Natural killer cell treated with Interleukin-12 subunit alpha and Interleukin-12 subunit beta and Interleukin-15 and Interleukin-18, amount 100 ng/mL, for 72 hours (primary cell): ENCODE results near the gene MACROD2. TPM values are rescaled to one million over a fixed set of nuclear protein-coding genes. Genes with fewer than 3 reads are reported as not detected.

Experiments
- ATAC-seq, 2 donors: fragments of 150-1000 bp; cut with Tn5 transposase in 1 of 2; sonication (Bioruptor Pico), chemical (Tn5 transposase) in 1 of 2; 2 replicates each; pipeline ENCODE4 v1.10.0; 2021
- DNase-seq: peaks from one replicate; pipeline ENCODE4 v3.0.0; 2022; ENCODE audit warnings: low spot score
- H3K27ac Mint-ChIP-seq, 2 donors: 1 replicate in 1 of 2; 2 replicates in 1 of 2; pipeline ENCODE4 v1.8.0; 2022; ENCODE audit warnings: mixed read lengths in 2 of 2, mild to moderate bottlenecking in 1 of 2, moderate library complexity in 1 of 2
- H3K27me3 Mint-ChIP-seq, 2 donors: 1 replicate in 1 of 2; 2 replicates in 1 of 2; pipeline ENCODE4 v1.8.0; 2022; ENCODE audit warnings: mixed read lengths in 2 of 2
- H3K36me3 Mint-ChIP-seq: one replicate; pipeline ENCODE4 v1.8.0; 2022; ENCODE audit warnings: mixed read lengths
- H3K4me1 Mint-ChIP-seq, 2 donors: 1 replicate in 1 of 2; 2 replicates in 1 of 2; pipeline ENCODE4 v1.8.0; 2022; ENCODE audit warnings: low read depth in 2 of 2, mixed read lengths in 2 of 2, mild to moderate bottlenecking in 1 of 2
- H3K4me3 Mint-ChIP-seq: one replicate; pipeline ENCODE4 v1.8.0; 2022; ENCODE audit warnings: mixed read lengths
- H3K9me3 Mint-ChIP-seq: 2 replicates; pipeline ENCODE4 v1.8.0; 2022; ENCODE audit warnings: mixed read lengths
- total RNA-seq, 2 donors: library from RNA; stranded (reverse); gene quantifications; one replicate each; pipeline ENCODE4 v1.2.3, GENCODE V29; 2022

The MACROD2 gene
- total RNA-seq, 2 donors from 2014 or later = not detected

DNA sequence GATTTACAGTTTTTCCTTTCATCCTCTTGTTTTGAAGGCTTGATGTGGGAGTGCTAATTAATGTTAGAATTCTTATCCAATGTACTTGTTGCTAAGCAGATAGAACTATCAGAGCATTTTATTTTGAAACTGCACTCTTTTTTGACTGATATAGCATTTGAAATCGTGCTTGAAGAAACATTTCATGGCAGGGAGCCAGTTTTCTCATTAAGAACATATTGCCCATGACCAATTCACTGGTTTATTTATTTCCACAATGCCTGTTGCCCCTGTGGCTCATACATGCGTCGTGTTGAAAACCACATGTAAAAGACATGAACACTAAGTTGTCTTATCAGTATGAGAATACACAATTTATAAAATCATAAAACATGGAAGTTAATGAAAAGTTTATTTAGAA, 821.8 kb downstream of the MACROD2 start:
- H3K4me3 Mint-ChIP-seq = no peak overlapping the region
- H3K27me3 Mint-ChIP-seq = no peaks in the 10 kb centered on the region
- ATAC-seq = no peak
- DNase-seq = no peak
- no peak overlapping the region for H3K27ac Mint-ChIP-seq
- H3K9me3 Mint-ChIP-seq = peaks cover 18% of the 10 kb centered on the region
- no peaks in the 10 kb centered on the region for H3K4me1 Mint-ChIP-seq
- H3K36me3 Mint-ChIP-seq = peaks cover 14% of the 10 kb centered on the region

DNA sequence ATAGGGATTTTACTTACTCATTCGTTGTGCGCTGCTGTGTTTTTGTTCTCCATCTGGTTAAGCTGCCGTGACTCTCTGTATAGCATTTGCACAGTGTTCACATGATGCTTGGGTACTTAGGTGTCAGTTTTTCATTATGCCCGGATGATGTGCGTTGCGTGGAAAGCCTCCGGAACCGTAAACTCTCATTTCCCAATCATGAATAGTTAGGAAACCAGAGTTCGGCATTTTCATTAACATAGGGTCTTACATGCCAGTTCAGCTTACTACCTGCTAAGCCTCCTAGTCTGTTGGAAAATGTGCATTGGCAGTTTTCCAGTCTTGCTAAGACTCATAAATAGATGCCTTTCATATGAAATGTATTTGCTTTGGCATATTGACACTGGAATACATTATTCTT, 825.5 kb downstream of the MACROD2 start:
- no peak overlapping the region for H3K27ac Mint-ChIP-seq

DNA sequence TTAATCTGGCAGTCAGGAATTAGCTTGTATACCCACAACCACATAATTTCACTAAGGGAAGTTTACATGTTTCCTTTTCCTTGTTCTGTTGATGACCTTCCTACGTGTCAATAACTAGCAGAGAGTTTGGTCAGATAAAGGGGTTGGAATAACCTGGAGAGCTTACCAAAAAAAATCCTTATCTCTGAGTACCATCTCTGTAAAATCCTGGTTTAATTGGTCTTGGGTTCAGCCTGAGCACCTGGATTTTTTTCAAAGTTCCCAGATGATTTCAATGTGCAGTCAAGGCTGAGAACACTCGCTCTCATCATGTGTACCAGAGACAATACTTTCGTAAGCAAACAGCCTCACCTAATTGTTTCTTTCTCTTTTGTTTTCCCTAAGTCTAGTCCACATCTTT, 825.9 kb downstream of the MACROD2 start:
- peaks cover 18% of the 10 kb centered on the region for H3K9me3 Mint-ChIP-seq
- ATAC-seq (no peak), DNase-seq (no peak)
- no peak overlapping the region for H3K27ac Mint-ChIP-seq
- no peaks in the 10 kb centered on the region for H3K27me3 Mint-ChIP-seq
- H3K4me3 Mint-ChIP-seq = no peak overlapping the region
- peaks cover 14% of the 10 kb centered on the region for H3K36me3 Mint-ChIP-seq
- no peaks in the 10 kb centered on the region for H3K4me1 Mint-ChIP-seq

More for the DNA sequence above, 825.5 kb downstream of the MACROD2 start:
- DNase-seq = no peak
- no peaks in the 10 kb centered on the region for H3K27me3 Mint-ChIP-seq
- no peak overlapping the region for H3K4me3 Mint-ChIP-seq
- H3K4me1 Mint-ChIP-seq = no peaks in the 10 kb centered on the region
- no peak for ATAC-seq
- H3K36me3 Mint-ChIP-seq = peaks cover 14% of the 10 kb centered on the region
- peaks cover 18% of the 10 kb centered on the region for H3K9me3 Mint-ChIP-seq

DNA sequence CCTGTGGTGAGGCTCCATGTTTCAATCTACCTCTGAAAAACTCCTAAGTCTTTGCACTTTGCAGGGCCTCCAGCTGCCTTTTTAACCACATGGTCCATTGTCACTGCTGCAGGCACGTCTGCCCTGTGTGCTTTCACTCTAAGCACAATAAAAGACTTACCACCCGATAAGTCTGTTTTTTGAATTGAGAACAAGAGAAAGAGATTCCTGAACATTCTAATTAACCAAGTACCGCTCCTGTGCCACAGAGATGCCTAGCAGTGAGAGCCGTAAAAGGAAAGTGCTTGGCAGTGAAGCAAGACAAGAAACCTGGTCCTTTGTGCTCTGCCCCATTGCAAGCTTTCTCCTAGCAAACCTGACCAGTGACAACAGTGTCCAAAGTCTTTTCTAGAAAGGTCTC, 829.7 kb downstream of the MACROD2 start:
- no peak overlapping the region for H3K27ac Mint-ChIP-seq
- H3K36me3 Mint-ChIP-seq = no peaks in the 10 kb centered on the region
- DNase-seq (no peak), ATAC-seq (no peak)
- H3K4me3 Mint-ChIP-seq = no peak overlapping the region
- H3K9me3 Mint-ChIP-seq = peaks cover 4% of the 10 kb centered on the region
- H3K27me3 Mint-ChIP-seq = no peaks in the 10 kb centered on the region
- H3K4me1 Mint-ChIP-seq = no peaks in the 10 kb centered on the region

DNA sequence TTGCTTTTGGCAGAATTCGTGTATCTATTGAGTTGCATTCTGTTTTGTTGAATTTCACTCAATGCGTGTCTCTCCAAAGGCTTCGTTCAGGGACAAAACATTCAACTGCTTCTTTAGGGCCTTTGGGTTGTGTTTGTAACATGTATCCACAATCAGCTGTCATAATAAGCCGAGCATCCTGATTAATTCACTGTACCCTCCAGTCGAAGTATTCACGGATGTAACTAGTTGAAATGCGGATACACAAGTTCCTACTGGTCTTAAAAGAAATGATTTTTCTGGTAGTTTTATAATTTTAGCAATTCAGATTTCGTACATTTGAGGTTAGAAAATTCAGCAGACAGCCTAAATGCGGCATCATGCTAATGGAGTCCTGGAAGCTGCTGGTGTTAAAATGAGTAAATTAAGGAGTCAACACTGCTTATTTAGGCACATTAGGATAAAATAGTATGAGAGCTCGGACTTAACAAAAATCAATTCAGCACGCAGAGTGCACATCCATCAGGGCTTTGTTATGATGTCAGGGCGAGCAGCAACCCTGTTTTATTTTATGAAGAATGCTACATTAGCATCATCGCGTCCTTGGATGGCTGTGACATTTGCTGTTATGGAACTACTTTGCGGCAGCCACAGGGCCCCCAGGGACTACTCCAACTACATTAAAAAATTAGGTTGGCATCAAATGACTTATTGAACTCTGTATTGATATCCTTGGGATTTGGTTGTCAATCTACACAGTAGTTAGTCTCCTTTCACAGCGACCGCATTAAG, 831.4 kb downstream of the MACROD2 start:
- ATAC-seq (no peak), DNase-seq (no peak)
- Mint-ChIP-seq H3K27ac (no peak overlapping the region), H3K4me3 (no peak overlapping the region), H3K36me3 (no peaks in the 10 kb centered on the region), H3K27me3 (no peaks in the 10 kb centered on the region), H3K4me1 (no peaks in the 10 kb centered on the region), H3K9me3 (no peaks in the 10 kb centered on the region)

DNA sequence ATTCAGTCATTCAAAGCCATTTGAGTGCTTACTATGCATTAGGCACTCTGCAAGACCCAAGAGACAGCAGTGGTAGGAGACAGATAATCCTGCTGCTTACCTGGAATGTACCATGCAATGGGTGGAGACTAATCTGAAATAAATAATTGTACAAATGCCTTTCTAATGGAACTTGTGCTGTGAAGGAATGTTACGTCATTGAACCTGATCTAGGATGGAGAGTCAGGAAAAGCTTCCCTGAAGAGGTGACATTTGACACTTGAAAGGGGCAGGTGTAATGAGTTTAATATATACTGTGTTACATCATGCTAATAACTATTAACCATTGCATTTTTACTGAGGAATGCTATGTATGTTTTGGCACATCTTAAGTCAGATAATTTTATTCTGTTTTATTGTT, 833.1 kb downstream of the MACROD2 start:
- no peaks in the 10 kb centered on the region for H3K36me3 Mint-ChIP-seq
- H3K9me3 Mint-ChIP-seq = no peaks in the 10 kb centered on the region
- DNase-seq = no peak
- H3K4me3 Mint-ChIP-seq = no peak overlapping the region
- H3K4me1 Mint-ChIP-seq = no peaks in the 10 kb centered on the region
- no peaks in the 10 kb centered on the region for H3K27me3 Mint-ChIP-seq
- H3K27ac Mint-ChIP-seq = no peak overlapping the region
- ATAC-seq = no peak

DNA sequence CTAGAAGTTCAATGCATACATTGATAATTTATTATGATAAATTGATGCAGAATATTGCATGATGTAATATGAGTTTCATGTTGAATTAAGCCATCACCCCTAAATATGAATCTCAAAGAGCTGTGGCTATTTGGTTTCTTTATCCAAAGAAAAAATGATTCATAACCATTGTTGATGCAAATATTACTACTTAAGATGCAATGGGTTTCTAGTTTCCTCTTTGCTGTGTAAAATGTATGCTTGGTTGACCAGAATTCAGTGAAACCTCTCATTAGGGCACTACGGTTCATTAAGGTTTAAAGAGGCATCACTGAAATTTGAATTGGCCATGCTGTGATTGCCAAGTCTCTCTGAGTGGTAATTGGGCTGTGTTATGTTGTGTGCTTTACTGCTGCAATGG, 834.6 kb downstream of the MACROD2 start:
- H3K27ac Mint-ChIP-seq = no peak overlapping the region
- H3K9me3 Mint-ChIP-seq = no peaks in the 10 kb centered on the region
- no peaks in the 10 kb centered on the region for H3K4me1 Mint-ChIP-seq
- no peaks in the 10 kb centered on the region for H3K36me3 Mint-ChIP-seq
- no peak overlapping the region for H3K4me3 Mint-ChIP-seq
- DNase-seq (no peak), ATAC-seq (no peak)
- no peaks in the 10 kb centered on the region for H3K27me3 Mint-ChIP-seq

DNA sequence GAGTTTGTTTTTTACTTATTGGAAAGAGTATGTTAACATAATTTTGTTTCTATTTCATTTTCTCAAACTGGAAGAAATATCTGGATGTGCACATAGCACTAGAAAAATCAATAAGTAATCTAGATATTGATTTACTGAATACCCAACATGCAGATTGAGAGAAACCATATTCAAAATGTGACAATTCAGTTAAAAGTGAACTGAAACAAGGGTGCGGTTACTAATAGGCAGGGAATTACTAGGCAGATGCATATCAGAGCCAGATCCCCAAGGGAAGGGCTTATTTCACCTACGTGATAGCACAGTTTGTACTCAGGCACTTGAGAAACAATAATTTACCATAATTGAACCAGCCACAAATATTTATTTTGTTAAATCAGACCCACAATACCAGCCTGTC, 835.1 kb downstream of the MACROD2 start:
- DNase-seq (no peak), ATAC-seq (no peak)
- no peaks in the 10 kb centered on the region for H3K9me3 Mint-ChIP-seq
- H3K27me3 Mint-ChIP-seq = no peaks in the 10 kb centered on the region
- H3K4me3 Mint-ChIP-seq = no peak overlapping the region
- H3K27ac Mint-ChIP-seq = no peak overlapping the region
- no peaks in the 10 kb centered on the region for H3K36me3 Mint-ChIP-seq
- H3K4me1 Mint-ChIP-seq = no peaks in the 10 kb centered on the region

DNA sequence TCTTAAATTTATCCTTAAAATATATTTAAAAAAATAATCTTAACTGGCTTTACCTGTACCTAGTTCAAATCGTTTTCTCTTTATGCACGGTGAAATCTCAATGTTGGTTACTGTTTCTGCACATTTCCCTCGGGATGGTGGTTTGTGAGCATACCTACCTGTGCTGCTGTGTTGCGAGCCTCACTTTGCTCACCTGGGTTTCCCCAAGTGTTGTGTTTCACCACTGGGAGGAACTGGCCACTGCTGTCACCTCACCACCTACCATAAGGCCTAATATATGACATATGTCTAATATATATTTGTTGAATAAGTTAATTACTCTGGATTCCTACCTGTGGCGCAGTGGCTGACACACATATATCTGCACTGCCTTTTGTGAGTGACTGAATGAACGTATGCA, 835.6 kb downstream of the MACROD2 start:
- no peak for ATAC-seq
- no peaks in the 10 kb centered on the region for H3K4me1 Mint-ChIP-seq

DNA sequence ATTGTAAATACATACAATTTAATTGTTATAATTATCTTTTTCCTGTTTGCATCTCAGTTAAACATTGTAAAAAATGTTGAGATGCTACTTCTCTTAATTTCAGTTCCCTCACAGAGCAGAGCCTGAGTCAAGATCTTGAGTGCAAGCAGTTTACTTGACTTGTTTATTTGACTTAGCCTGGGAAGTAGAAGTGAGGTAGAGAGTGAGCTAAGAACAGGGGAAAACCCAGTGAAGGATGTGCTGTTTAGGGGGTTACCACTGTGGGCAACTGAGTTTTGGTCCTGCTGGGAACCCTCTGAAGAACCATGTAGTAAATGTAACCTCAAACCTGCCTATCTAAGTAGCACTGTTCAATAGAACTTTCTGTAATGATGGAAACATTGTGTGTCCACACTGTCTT, 837.3 kb downstream of the MACROD2 start:
- Mint-ChIP-seq H3K4me1 (no peaks in the 10 kb centered on the region), H3K27me3 (no peaks in the 10 kb centered on the region), H3K4me3 (no peak overlapping the region), H3K27ac (no peak overlapping the region), H3K36me3 (no peaks in the 10 kb centered on the region), H3K9me3 (no peaks in the 10 kb centered on the region)
- no peak for DNase-seq
- ATAC-seq = no peak

More for the DNA sequence above, 835.6 kb downstream of the MACROD2 start:
- H3K27me3 Mint-ChIP-seq = no peaks in the 10 kb centered on the region
- no peak overlapping the region for H3K4me3 Mint-ChIP-seq
- no peak overlapping the region for H3K27ac Mint-ChIP-seq
- no peaks in the 10 kb centered on the region for H3K9me3 Mint-ChIP-seq
- DNase-seq = no peak
- H3K36me3 Mint-ChIP-seq = no peaks in the 10 kb centered on the region

DNA sequence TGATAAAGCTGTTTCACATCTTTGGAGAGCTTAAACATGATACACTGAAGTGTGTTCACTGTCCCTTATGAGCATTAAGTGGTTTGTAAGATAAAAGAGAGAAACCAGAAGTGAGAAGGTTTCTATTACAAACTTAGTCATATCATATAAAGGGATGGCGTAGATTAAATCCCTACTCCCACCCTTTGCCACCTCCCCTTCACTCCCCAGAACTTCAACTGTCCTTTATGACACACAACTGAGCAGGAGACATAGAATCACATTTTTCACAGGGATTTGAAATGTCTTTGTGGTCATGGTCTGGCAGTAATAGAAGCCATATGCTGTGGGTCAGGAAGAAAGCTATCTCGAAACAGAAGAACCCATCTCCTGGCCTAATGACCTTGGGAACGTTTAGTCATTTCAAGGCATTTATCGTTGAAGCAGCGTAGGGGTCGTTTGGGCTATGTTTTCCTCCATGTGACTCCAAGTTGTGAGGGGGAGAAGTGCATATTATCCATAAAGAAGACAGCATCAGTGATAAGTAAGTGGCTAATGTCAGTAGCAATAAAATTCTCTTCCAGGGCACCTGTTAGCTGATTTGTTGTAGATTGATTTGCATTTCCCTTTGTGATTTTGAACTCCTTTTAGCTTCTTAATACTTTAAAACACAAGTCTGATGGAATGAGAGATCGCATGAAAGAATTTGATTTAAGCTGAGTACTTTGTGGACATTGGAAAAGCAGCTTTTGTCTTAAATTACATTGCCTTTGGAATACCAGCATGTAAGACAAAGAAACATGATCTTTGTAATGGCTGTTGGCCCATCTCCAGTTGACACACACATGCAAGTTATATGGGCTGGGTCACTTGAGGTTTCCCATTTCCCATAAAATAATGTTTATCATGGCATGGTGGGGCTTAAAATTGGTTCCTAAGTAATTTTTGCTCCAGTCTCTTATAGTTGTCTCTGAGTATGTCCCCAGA, 843.6 kb downstream of the MACROD2 start:
- no peaks in the 10 kb centered on the region for H3K9me3 Mint-ChIP-seq
- ATAC-seq (no peak), DNase-seq (no peak)
- no peaks in the 10 kb centered on the region for H3K36me3 Mint-ChIP-seq
- H3K27ac Mint-ChIP-seq = no peak overlapping the region
- no peak overlapping the region for H3K4me3 Mint-ChIP-seq
- H3K4me1 Mint-ChIP-seq = no peaks in the 10 kb centered on the region
- no peaks in the 10 kb centered on the region for H3K27me3 Mint-ChIP-seq

DNA sequence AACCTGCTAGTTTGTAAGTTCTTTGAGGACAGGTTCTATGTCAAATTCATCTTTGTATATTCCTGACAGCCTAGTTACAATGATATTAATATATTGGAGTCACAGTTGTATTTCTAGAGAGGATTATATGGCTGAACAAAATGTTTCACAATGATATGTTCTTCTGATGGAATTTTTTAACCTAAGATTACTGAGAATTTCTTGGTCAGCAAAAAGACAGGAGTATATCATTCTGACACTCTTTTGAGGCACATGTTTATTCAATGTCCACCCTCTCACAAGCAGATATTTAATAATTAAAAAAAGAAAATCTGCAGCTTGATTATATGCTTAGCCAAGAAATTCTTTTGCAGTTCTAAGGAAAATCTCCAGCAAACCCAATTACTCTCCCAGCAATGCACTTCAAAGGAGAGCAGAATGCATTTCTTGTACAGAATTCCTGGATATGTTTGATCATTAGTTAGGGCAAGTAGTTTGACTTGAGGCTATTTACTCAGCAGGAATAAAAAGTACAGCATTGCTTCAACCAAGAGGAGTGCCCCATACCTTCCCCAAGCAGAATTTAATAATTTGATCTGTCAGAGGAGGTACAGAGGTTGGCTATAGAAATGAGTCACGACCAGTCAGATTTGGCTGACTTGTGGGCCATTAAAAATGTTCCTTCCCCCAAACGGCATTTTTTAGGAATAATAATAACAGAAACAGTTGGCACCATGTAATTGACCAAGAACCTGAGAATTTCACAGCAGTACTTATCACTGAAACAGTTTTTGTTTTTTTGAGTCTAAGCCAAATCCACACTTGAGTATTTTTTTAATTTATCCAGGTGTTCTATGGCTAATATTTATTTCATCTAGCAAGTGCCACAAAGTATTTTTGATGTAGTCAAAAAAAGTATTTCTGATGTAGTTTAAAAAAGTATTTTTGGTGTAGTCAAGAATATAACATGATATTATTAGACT, 850.2 kb downstream of the MACROD2 start:
- no peak for DNase-seq
- ATAC-seq = no peak
- no peaks in the 10 kb centered on the region for H3K27me3 Mint-ChIP-seq
- H3K27ac Mint-ChIP-seq = no peak overlapping the region
- no peaks in the 10 kb centered on the region for H3K4me1 Mint-ChIP-seq
- H3K4me3 Mint-ChIP-seq = no peak overlapping the region
- H3K36me3 Mint-ChIP-seq = no peaks in the 10 kb centered on the region
- peaks cover 6% of the 10 kb centered on the region for H3K9me3 Mint-ChIP-seq

DNA sequence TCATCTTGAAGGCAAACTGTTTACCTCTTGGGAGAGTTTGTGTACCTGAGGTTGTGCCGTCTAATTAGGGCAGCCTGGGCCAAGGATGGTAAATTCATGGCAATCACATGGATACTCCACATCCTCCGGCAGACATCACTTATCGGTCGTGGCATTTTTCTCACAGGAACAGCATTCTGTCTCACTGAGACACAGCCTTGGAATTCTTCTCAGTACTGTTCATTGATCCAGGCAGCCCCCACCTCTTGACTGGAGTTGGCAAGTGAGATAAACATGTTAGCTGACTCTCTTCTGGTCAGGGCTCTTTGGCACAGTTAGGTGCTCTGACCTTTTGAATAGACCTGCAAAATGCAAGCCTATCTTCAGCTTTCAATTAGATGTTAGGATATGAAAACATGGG, 853.5 kb downstream of the MACROD2 start:
- ATAC-seq (no peak), DNase-seq (no peak)
- H3K4me1 Mint-ChIP-seq = no peaks in the 10 kb centered on the region
- H3K4me3 Mint-ChIP-seq = no peak overlapping the region
- H3K27me3 Mint-ChIP-seq = no peaks in the 10 kb centered on the region
- peaks cover 12% of the 10 kb centered on the region for H3K36me3 Mint-ChIP-seq
- H3K9me3 Mint-ChIP-seq = peaks cover 15% of the 10 kb centered on the region
- no peak overlapping the region for H3K27ac Mint-ChIP-seq
